Measurements from ENCODE around the gene LILRA1. TPM values are rescaled to one million over a fixed set of nuclear protein-coding genes. Genes with fewer than 3 reads are reported as not detected.
"Not testable (repeated sequence)": the region's sequence is repeated elsewhere in the genome, so short reads cannot be mapped to it uniquely, and the experiment has no call there.

LILRA1 gene
- total RNA-seq, 6 donors from 2014 or later: 0.69 to 14.5 (median 4.0) TPM

- H3K4me1 ChIP-seq: no peaks in the 10 kb centered on the region
- H3K36me3 ChIP-seq: no peaks in the 10 kb centered on the region
- H3K27ac ChIP-seq: no peak overlapping the region
- DNase-seq (no peak), ATAC-seq (ENCODE audit: low FRiP score in 2 of 2) (no peak)
- no peaks in the 10 kb centered on the region for H3K27me3 ChIP-seq
- 79 to 81% methylated on average over 4 to 5 of the region's 5 CpGs for WGBS, 2 donors
- peak overlapping the region in 1 of 4 donors; percentile 32 for H3K4me3 ChIP-seq
- TF ChIP-seq CTCF (IDR thresholded peaks at IDR 0.05) (no peak), EP300 (IDR thresholded peaks at IDR 0.05) (no peak)
- peaks cover 0 to 7% (median 3%) of the 10 kb centered on the region in 4 donors for H3K9me3 ChIP-seq
These were observed 1.3 kb downstream of the LILRA1 start for GRCh38 chr19:54594737-54595136.

GRCh38 chr19:54595680-54596436, 2.4 kb downstream of the LILRA1 start:
- not testable (repeated sequence) for H3K27me3 ChIP-seq; ATAC-seq (ENCODE audit: low FRiP score in 2 of 2); H3K4me1 ChIP-seq; H3K4me3 ChIP-seq; H3K27ac ChIP-seq; H3K36me3 ChIP-seq; H3K9me3 ChIP-seq
- peak in 1 of 2 donors; percentile 56 for DNase-seq
- WGBS, 2 donors: 79 to 86% methylated on average over 21 to 22 of the region's 26 CpGs

GRCh38 chr19:54600212-54600611, 6.8 kb downstream of the LILRA1 start:
- Histone ChIP-seq H3K27me3 (no peaks in the 10 kb centered on the region), H3K36me3 (no peaks in the 10 kb centered on the region), H3K4me1 (no peaks in the 10 kb centered on the region), H3K4me3 (no peak overlapping the region), H3K27ac (no peak overlapping the region), H3K9me3 (peaks cover 0 to 3% (median 0%) of the 10 kb centered on the region in 4 donors)
- TF ChIP-seq EP300 (IDR thresholded peaks at IDR 0.05) (no peak), CTCF (IDR thresholded peaks at IDR 0.05) (no peak), POLR2AphosphoS5 (IDR thresholded peaks at IDR 0.05) (no peak), POLR2A (IDR thresholded peaks at IDR 0.05) (no peak)
- ATAC-seq (ENCODE audit: low FRiP score in 2 of 2): peak in 1 of 2 donors; percentile 43
- DNase-seq: no peak
- WGBS, 2 donors: 66 to 71% methylated on average over 4 to 5 of the region's 5 CpGs

GRCh38 chr19:54606230-54606629, 12.8 kb downstream of the LILRA1 start:
- Histone ChIP-seq H3K36me3 (no peaks in the 10 kb centered on the region), H3K9me3 (peaks cover 0 to 6% (median 0%) of the 10 kb centered on the region in 4 donors), H3K27ac (no peak overlapping the region), H3K4me1 (no peaks in the 10 kb centered on the region), H3K27me3 (no peaks in the 10 kb centered on the region), H3K4me3 (no peak overlapping the region)
- DNase-seq (no peak), ATAC-seq (ENCODE audit: low FRiP score in 2 of 2) (peak in 1 of 2 donors; percentile 69)
- WGBS, 2 donors: 54 to 60% methylated on average over 4 of the region's 4 CpGs
- TF ChIP-seq POLR2AphosphoS5 (IDR thresholded peaks at IDR 0.05) (no peak), EP300 (IDR thresholded peaks at IDR 0.05) (no peak), POLR2A (IDR thresholded peaks at IDR 0.05) (no peak), CTCF (IDR thresholded peaks at IDR 0.05) (no peak)

GRCh38 chr19:54606891-54607784, 13.7 kb downstream of the LILRA1 start:
- Histone ChIP-seq H3K4me3 (no peak overlapping the region), H3K4me1 (no peaks in the 10 kb centered on the region), H3K27ac (no peak overlapping the region), H3K36me3 (no peaks in the 10 kb centered on the region), H3K9me3 (peaks cover 0 to 6% (median 0%) of the 10 kb centered on the region in 4 donors), H3K27me3 (no peaks in the 10 kb centered on the region)
- DNase-seq (no peak), ATAC-seq (ENCODE audit: low FRiP score in 2 of 2) (peak; percentile 50 to 78)
- WGBS, 2 donors: 70 to 74% methylated on average over 16 of the region's 16 CpGs
- TF ChIP-seq CTCF (IDR thresholded peaks at IDR 0.05) (no peak), POLR2AphosphoS5 (IDR thresholded peaks at IDR 0.05) (no peak), POLR2A (IDR thresholded peaks at IDR 0.05) (no peak), EP300 (IDR thresholded peaks at IDR 0.05) (no peak)

Data from upper lobe of left lung (tissue), 6 donors.